Measurements from ENCODE around the gene SIGLEC14.

DNA sequence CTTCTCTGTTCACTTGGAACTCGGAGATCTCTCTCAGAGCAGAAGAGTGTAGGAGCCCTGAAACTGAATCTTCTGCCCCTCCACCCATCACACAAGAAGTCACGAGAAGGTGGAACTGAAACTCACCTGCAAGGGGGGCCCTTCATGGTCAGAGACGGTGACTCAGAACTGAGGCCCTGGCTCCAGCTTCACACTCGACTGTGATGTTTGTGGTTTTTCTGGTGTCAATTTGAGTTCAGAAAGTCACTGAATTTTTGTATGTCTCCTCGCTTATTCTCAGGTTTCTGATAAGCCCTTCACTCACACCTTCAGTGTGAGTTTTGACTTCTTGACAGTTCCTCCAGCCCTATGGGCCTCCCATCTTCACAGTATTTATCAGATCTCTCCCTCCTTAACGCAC is 39.5 kb downstream of the SIGLEC14 start:
- TF ChIP-seq, protein P1, sequence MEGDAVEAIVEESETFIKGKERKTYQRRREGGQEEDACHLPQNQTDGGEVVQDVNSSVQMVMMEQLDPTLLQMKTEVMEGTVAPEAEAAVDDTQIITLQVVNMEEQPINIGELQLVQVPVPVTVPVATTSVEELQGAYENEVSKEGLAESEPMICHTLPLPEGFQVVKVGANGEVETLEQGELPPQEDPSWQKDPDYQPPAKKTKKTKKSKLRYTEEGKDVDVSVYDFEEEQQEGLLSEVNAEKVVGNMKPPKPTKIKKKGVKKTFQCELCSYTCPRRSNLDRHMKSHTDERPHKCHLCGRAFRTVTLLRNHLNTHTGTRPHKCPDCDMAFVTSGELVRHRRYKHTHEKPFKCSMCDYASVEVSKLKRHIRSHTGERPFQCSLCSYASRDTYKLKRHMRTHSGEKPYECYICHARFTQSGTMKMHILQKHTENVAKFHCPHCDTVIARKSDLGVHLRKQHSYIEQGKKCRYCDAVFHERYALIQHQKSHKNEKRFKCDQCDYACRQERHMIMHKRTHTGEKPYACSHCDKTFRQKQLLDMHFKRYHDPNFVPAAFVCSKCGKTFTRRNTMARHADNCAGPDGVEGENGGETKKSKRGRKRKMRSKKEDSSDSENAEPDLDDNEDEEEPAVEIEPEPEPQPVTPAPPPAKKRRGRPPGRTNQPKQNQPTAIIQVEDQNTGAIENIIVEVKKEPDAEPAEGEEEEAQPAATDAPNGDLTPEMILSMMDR (IDR thresholded peaks at IDR 0.05) = no peak
- TF ChIP-seq POLR2A (IDR thresholded peaks at IDR 0.05) = no peak
- no peak for TF ChIP-seq EP300 (IDR thresholded peaks at IDR 0.05)
